HG03571 (cell line): Measurements from ENCODE around the gene TM4SF18.

ENCODE experiments used
- ATAC-seq: cut with Tn5 transposase; IDR thresholded peaks from one replicate; pipeline ENCODE4 v1.9.1; 2021; ENCODE audit not compliant: unreplicated experiment

The TM4SF18 gene

GRCh38 chr3:149291178-149291577, 42.3 kb downstream of the TM4SF18 start:
- no peak for ATAC-seq

GRCh38 chr3:149288655-149289054, 44.8 kb downstream of the TM4SF18 start:
- ATAC-seq: no peak

- ATAC-seq: no peak
Measured at GRCh38 chr3:149284034-149284433, 49.4 kb downstream of the TM4SF18 start.

GRCh38 chr3:149283401-149283800, 50.0 kb downstream of the TM4SF18 start:
- no peak for ATAC-seq

- ATAC-seq: no peak
Measured at GRCh38 chr3:149282836-149283235, 50.6 kb downstream of the TM4SF18 start.

- no peak for ATAC-seq
Measured at GRCh38 chr3:149282322-149282721, 51.1 kb downstream of the TM4SF18 start.

GRCh38 chr3:149280671-149281349, 52.6 kb downstream of the TM4SF18 start:
- no peak for ATAC-seq

- ATAC-seq: no peak
Measured at GRCh38 chr3:149278911-149279310, 54.5 kb downstream of the TM4SF18 start.

GRCh38 chr3:149277331-149277813, 56.1 kb downstream of the TM4SF18 start:
- no peak for ATAC-seq

- ATAC-seq: no peak
Measured at GRCh38 chr3:149276619-149277018, 56.8 kb downstream of the TM4SF18 start.

GRCh38 chr3:149274220-149274619, 59.2 kb downstream of the TM4SF18 start:
- ATAC-seq: no peak

- peak; percentile 67 for ATAC-seq
Measured at GRCh38 chr3:149273096-149273751, 60.2 kb downstream of the TM4SF18 start.

- ATAC-seq: no peak
Measured at GRCh38 chr3:149271669-149272068, 61.8 kb downstream of the TM4SF18 start.

GRCh38 chr3:149270180-149270579, 63.3 kb downstream of the TM4SF18 start:
- ATAC-seq: no peak

GRCh38 chr3:149269687-149270086, 63.7 kb downstream of the TM4SF18 start:
- ATAC-seq: no peak
